ENCODE data around the gene FRMD5. TPM values are rescaled to one million over a fixed set of nuclear protein-coding genes. Genes with fewer than 3 reads are reported as not detected.

The FRMD5 gene
- total RNA-seq, 2 experiments from 2014 or later = 0.12 to 0.21 TPM

- Mint-ChIP-seq H3K9me3 (ENCODE audit: low read depth) (no peaks in the 10 kb centered on the region), H3K27ac (no peak overlapping the region), H3K4me3 (no peak overlapping the region), H3K27me3 (peaks cover 44% of the 10 kb centered on the region), H3K36me3 (no peaks in the 10 kb centered on the region), H3K4me1 (no peaks in the 10 kb centered on the region)
- CTCF ChIA-PET = no interaction called here
- DNase-seq = no peak
- ATAC-seq = no peak
Measured at GRCh38 chr15:44149224-44149623, 45.8 kb downstream of the FRMD5 start.

- no peaks in the 10 kb centered on the region for H3K4me1 Mint-ChIP-seq
- CTCF ChIA-PET = no interaction called here
- H3K27ac Mint-ChIP-seq = no peak overlapping the region
- peaks cover 46% of the 10 kb centered on the region for H3K27me3 Mint-ChIP-seq
- H3K9me3 Mint-ChIP-seq (ENCODE audit: low read depth) = no peaks in the 10 kb centered on the region
- no peak overlapping the region for H3K4me3 Mint-ChIP-seq
- no peaks in the 10 kb centered on the region for H3K36me3 Mint-ChIP-seq
- ATAC-seq (no peak), DNase-seq (no peak)
Measured at GRCh38 chr15:44148580-44148979, 46.5 kb downstream of the FRMD5 start.

GRCh38 chr15:44147636-44148035, 47.4 kb downstream of the FRMD5 start:
- no peaks in the 10 kb centered on the region for H3K4me1 Mint-ChIP-seq
- CTCF ChIA-PET = interaction anchor here (0.6 kb wide), 1 partner anchor 9 kb away, joined by 3 read pairs; no protein-coding TSS in a partner anchor
- DNase-seq (no peak), ATAC-seq (no peak)
- peaks cover 43% of the 10 kb centered on the region for H3K27me3 Mint-ChIP-seq
- no peaks in the 10 kb centered on the region for H3K9me3 Mint-ChIP-seq (ENCODE audit: low read depth)
- no peaks in the 10 kb centered on the region for H3K36me3 Mint-ChIP-seq
- H3K4me3 Mint-ChIP-seq = no peak overlapping the region
- H3K27ac Mint-ChIP-seq = no peak overlapping the region

DNA sequence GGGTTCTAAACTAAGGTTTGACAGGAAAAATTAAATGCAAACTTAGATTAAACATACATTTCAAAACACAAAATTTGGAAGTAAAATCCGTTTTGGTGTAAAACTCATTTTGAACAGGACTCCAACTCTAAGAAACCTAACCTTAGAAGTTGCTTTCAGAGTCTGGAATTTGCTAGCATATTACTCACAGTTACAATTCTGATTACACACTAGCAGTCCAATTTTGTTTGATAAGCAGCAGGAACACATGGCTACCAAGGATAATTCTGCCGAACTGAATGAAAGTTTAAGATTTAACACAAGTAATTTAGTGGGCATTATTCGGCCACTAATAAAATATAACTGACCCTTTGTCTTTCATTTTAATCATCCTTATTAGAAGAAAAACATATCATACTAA, 49.6 kb downstream of the FRMD5 start:
- no peaks in the 10 kb centered on the region for H3K36me3 Mint-ChIP-seq
- DNase-seq (no peak), ATAC-seq (no peak)
- no peak overlapping the region for H3K27ac Mint-ChIP-seq
- H3K4me1 Mint-ChIP-seq = no peaks in the 10 kb centered on the region
- H3K4me3 Mint-ChIP-seq = no peak overlapping the region
- peaks cover 38% of the 10 kb centered on the region for H3K27me3 Mint-ChIP-seq
- no peaks in the 10 kb centered on the region for H3K9me3 Mint-ChIP-seq (ENCODE audit: low read depth)
- CTCF ChIA-PET = no interaction called here

DNA sequence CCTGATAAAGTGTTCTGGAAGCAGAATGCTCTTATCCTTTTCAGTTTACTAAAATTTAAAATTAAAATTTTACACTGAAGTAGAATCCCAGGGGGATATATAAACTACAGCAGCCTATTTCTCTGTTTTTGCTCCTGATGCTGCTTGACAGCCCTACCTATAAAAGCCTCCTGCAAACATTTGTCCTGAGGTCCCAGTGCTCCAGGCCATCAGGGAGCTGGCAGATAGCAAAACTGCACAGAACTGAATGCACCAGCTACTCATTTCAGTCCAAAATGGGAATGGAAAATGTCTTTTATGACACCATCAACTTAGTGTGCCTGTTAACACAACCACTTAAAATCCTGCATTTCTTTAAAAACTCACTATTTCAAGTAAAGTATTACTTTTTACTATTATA, 50.1 kb downstream of the FRMD5 start:
- CTCF ChIA-PET = no interaction called here
- H3K4me1 Mint-ChIP-seq = no peaks in the 10 kb centered on the region
- no peak for ATAC-seq
- no peak overlapping the region for H3K27ac Mint-ChIP-seq
- no peaks in the 10 kb centered on the region for H3K36me3 Mint-ChIP-seq
- no peak for DNase-seq
- H3K27me3 Mint-ChIP-seq = peaks cover 34% of the 10 kb centered on the region
- no peak overlapping the region for H3K4me3 Mint-ChIP-seq
- no peaks in the 10 kb centered on the region for H3K9me3 Mint-ChIP-seq (ENCODE audit: low read depth)

- no peak overlapping the region for H3K27ac Mint-ChIP-seq
- H3K4me1 Mint-ChIP-seq = no peaks in the 10 kb centered on the region
- H3K27me3 Mint-ChIP-seq = peaks cover 27% of the 10 kb centered on the region
- H3K9me3 Mint-ChIP-seq (ENCODE audit: low read depth) = no peaks in the 10 kb centered on the region
- no peaks in the 10 kb centered on the region for H3K36me3 Mint-ChIP-seq
- no peak overlapping the region for H3K4me3 Mint-ChIP-seq
- ATAC-seq (no peak), DNase-seq (no peak)
- CTCF ChIA-PET = no interaction called here
Measured at GRCh38 chr15:44144184-44144583, 50.9 kb downstream of the FRMD5 start.

DNA sequence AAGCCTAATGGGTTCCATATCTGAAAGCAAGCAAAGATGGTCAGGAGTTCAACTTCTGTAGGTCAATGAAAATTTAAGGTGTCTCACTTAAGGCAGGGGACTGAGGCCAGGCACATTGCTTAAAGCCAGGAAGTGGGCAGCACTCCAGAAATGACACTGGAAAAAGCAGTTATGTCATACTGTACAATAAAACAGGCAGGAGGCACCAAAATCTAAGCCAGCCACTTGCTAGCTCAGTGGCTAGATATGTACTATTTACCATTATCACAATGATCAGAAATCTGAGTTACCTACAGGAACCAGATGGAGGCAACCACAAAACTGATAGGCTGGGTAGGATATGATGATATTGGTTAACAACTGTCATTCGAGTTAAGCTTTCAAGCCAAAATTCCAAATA, 57.3 kb downstream of the FRMD5 start:
- CTCF ChIA-PET = no interaction called here
- H3K36me3 Mint-ChIP-seq = no peaks in the 10 kb centered on the region
- H3K9me3 Mint-ChIP-seq (ENCODE audit: low read depth) = no peaks in the 10 kb centered on the region
- ATAC-seq = no peak
- peaks cover 3% of the 10 kb centered on the region for H3K27me3 Mint-ChIP-seq
- H3K4me1 Mint-ChIP-seq = peaks cover 3% of the 10 kb centered on the region
- no peak for DNase-seq
- no peak overlapping the region for H3K4me3 Mint-ChIP-seq
- no peak overlapping the region for H3K27ac Mint-ChIP-seq

GRCh38 chr15:44136991-44137477, 58.0 kb downstream of the FRMD5 start:
- peaks cover 3% of the 10 kb centered on the region for H3K4me1 Mint-ChIP-seq
- H3K36me3 Mint-ChIP-seq = no peaks in the 10 kb centered on the region
- H3K9me3 Mint-ChIP-seq (ENCODE audit: low read depth) = no peaks in the 10 kb centered on the region
- no peak for DNase-seq
- no peak overlapping the region for H3K4me3 Mint-ChIP-seq
- CTCF ChIA-PET = no interaction called here
- no peak for ATAC-seq
- peaks cover 3% of the 10 kb centered on the region for H3K27me3 Mint-ChIP-seq
- H3K27ac Mint-ChIP-seq = no peak overlapping the region

DNA sequence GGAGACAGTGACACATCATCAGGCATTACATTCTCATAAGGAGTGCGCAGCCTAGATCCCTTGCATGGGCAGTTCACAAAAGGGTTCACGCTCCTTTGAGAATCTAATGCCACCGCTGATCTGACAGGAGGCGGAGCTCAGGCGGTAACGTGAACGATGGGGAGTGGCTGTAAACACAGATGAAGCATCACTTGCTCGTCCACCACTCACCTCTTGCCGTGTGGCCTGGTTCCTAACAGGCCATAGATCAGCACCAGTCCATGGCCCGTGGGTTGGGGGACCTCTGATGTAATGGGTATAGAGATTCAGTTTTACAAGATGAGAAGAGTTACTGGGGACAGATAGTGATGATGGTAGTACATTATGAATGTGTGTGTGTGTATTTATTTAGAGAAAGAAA, 63.0 kb downstream of the FRMD5 start:
- H3K27me3 Mint-ChIP-seq = peaks cover 22% of the 10 kb centered on the region
- no peak overlapping the region for H3K27ac Mint-ChIP-seq
- H3K36me3 Mint-ChIP-seq = no peaks in the 10 kb centered on the region

DNA sequence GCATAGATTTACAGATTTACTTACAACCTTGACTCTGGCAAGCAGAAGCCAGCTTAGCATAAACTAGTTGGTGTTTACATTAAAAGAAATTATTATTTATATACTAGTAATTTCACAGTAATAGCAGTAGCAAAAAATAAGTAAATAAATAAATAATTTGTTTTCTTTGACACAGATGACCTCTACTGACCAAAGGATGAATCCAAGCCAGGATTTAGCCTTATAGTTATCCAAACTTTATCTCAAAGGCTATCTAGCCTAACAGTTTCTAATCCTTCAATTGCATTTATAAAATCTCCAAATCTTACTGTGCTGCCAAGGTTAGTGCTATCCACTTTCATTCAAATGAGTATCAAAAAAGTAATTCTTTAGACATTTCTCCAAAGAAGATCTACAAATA, 64.3 kb downstream of the FRMD5 start:
- ATAC-seq (no peak), DNase-seq (no peak)
- Mint-ChIP-seq H3K4me3 (no peak overlapping the region), H3K27ac (no peak overlapping the region), H3K36me3 (no peaks in the 10 kb centered on the region), H3K9me3 (ENCODE audit: low read depth) (no peaks in the 10 kb centered on the region), H3K27me3 (peaks cover 29% of the 10 kb centered on the region), H3K4me1 (no peaks in the 10 kb centered on the region)
- CTCF ChIA-PET = no interaction called here

More for the DNA sequence above, 63.0 kb downstream of the FRMD5 start:
- no peak for DNase-seq
- CTCF ChIA-PET = no interaction called here
- no peak overlapping the region for H3K4me3 Mint-ChIP-seq
- no peaks in the 10 kb centered on the region for H3K4me1 Mint-ChIP-seq
- no peak for ATAC-seq
- H3K9me3 Mint-ChIP-seq (ENCODE audit: low read depth) = no peaks in the 10 kb centered on the region

DNA sequence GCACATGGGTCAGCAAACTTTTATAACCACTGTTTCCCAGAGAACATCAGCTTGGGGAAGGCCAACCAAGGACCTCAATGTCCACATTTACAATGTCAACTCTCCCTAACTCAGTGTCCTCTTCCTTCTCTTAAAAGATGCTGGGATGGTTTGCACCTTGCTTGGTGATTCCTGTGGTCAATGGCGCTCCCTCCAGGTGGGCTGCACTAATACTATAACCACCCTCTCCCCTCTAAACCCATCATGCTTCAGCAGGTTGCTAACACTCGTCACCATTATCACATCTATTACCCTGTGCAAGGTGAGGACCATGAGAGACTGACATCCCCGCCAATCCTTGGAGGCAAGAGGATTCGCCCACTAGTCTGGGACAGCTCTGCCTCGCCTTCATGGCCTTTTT, 65.2 kb downstream of the FRMD5 start:
- no peaks in the 10 kb centered on the region for H3K4me1 Mint-ChIP-seq
- H3K27ac Mint-ChIP-seq = no peak overlapping the region
- no peaks in the 10 kb centered on the region for H3K9me3 Mint-ChIP-seq (ENCODE audit: low read depth)
- CTCF ChIA-PET = interaction anchor here (1.0 kb wide), 1 partner anchor 341 kb away, joined by 3 read pairs; no protein-coding TSS in a partner anchor
- DNase-seq (no peak), ATAC-seq (no peak)
- H3K4me3 Mint-ChIP-seq = no peak overlapping the region
- H3K36me3 Mint-ChIP-seq = no peaks in the 10 kb centered on the region
- peaks cover 35% of the 10 kb centered on the region for H3K27me3 Mint-ChIP-seq

- ATAC-seq (no peak), DNase-seq (no peak)
- Mint-ChIP-seq H3K9me3 (ENCODE audit: low read depth) (no peaks in the 10 kb centered on the region), H3K4me1 (no peaks in the 10 kb centered on the region), H3K36me3 (no peaks in the 10 kb centered on the region), H3K27ac (no peak overlapping the region), H3K4me3 (no peak overlapping the region), H3K27me3 (peaks cover 35% of the 10 kb centered on the region)
- CTCF ChIA-PET = no interaction called here
Measured at GRCh38 chr15:44128443-44128842, 66.6 kb downstream of the FRMD5 start.

GRCh38 chr15:44125879-44126278, 69.2 kb downstream of the FRMD5 start:
- CTCF ChIA-PET = no interaction called here

DNA sequence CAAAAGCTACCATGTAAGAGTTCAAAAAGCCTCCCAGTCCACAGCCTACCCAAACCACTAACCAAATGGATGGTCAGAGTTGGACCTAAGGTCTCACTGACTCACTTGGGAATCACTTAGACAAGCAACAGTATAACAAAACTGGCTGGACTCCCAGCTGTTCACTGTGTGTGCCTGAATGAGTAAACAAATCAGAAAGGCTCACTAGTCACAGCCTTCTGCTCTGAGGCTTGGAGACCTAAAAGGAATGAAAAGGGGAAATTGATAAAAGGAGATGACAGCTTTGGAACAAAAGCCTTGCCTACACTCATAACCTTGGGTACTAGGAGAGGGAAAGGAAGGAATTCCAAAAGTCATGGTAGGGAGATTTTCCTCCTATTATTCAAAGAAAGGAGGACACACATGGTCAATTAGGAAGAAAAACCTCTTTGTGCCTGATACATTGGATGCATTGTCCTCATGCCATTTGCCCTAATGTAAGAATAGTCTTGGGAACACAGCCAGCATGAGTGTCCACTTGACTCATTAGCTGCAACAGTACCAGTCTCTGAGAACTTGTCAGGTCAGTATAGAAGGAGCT, 92.3 kb downstream of the FRMD5 start:
- CTCF ChIA-PET = interaction anchor here (1.9 kb wide), 1 partner anchor 10 kb away, joined by 4 read pairs; no protein-coding TSS in a partner anchor
- DNase-seq = no peak
- peaks cover 42% of the 10 kb centered on the region for H3K27me3 Mint-ChIP-seq
- H3K4me1 Mint-ChIP-seq = no peaks in the 10 kb centered on the region
- no peak overlapping the region for H3K4me3 Mint-ChIP-seq
- no peaks in the 10 kb centered on the region for H3K36me3 Mint-ChIP-seq
- no peak for ATAC-seq
- H3K9me3 Mint-ChIP-seq (ENCODE audit: low read depth) = no peaks in the 10 kb centered on the region
- no peak overlapping the region for H3K27ac Mint-ChIP-seq

More at GRCh38 chr15:44125879-44126278, 69.2 kb downstream of the FRMD5 start:
- H3K4me1 Mint-ChIP-seq = no peaks in the 10 kb centered on the region
- DNase-seq (no peak), ATAC-seq (no peak)
- peaks cover 33% of the 10 kb centered on the region for H3K27me3 Mint-ChIP-seq
- H3K9me3 Mint-ChIP-seq (ENCODE audit: low read depth) = no peaks in the 10 kb centered on the region
- no peaks in the 10 kb centered on the region for H3K36me3 Mint-ChIP-seq
- H3K4me3 Mint-ChIP-seq = no peak overlapping the region
- H3K27ac Mint-ChIP-seq = no peak overlapping the region
